ENCODE results near the gene JPT1. TPM values are rescaled to one million over a fixed set of nuclear protein-coding genes. Genes with fewer than 3 reads are reported as not detected.
"Not testable (repeated sequence)": the region's sequence is repeated elsewhere in the genome, so short reads cannot be mapped to it uniquely, and the experiment has no call there.

Gene JPT1
- total and polyA plus RNA-seq, 10 donors: 47.1 to 192 (median 99.5) TPM

- intact Hi-C loops (cut with DNase I; ENCODE audit: low total_unique reads): no loop called here
- Histone ChIP-seq H3K9me3 (no peaks in the 10 kb centered on the region), H3K4me3 (no peak overlapping the region), H3K4me1 (peaks cover 0 to 32% (median 6%) of the 10 kb centered on the region in 6 donors), H3K27ac (peak overlapping the region in 4 of 8 donors; percentile 42 to 72 (median 66)), H3K36me3 (peaks cover 0 to 70% (median 47%) of the 10 kb centered on the region in 6 donors), H3K27me3 (replicated peaks in 1 of 7) (no peaks in the 10 kb centered on the region)
- no peak for DNase-seq
- no peak for TF ChIP-seq POLR2AphosphoS5 (IDR thresholded peaks at IDR 0.05)
- TF ChIP-seq POLR2A (IDR thresholded peaks at IDR 0.05): no peak
- no peak for TF ChIP-seq CTCF (IDR thresholded peaks at IDR 0.05 in 8 of 11, conservative IDR thresholded peaks at IDR 0.05 in 3 of 11)
- WGBS, 5 donors: 52 to 74% (median 65%) methylated on average over 3 of the region's 3 CpGs
These were observed 7.7 kb downstream of the JPT1 start for GRCh38 chr17:75146592-75146991.

- H3K27me3 ChIP-seq (replicated peaks in 1 of 7): no peaks in the 10 kb centered on the region
- no peaks in the 10 kb centered on the region for H3K9me3 ChIP-seq
- TF ChIP-seq CTCF (IDR thresholded peaks at IDR 0.05 in 8 of 11, conservative IDR thresholded peaks at IDR 0.05 in 3 of 11) (no peak), POLR2AphosphoS5 (IDR thresholded peaks at IDR 0.05) (no peak), POLR2A (IDR thresholded peaks at IDR 0.05) (no peak)
- H3K36me3 ChIP-seq: peaks cover 0 to 86% (median 47%) of the 10 kb centered on the region in 6 donors
- no peak overlapping the region for H3K4me3 ChIP-seq
- peak overlapping the region in 3 of 8 donors; percentile 12 to 72 (median 67) for H3K27ac ChIP-seq
- intact Hi-C loops (cut with DNase I; ENCODE audit: low total_unique reads): no loop called here
- 84 to 91% (median 85%) methylated on average over 11 of the region's 11 CpGs for WGBS, 5 donors
- H3K4me1 ChIP-seq: peaks cover 0 to 39% (median 15%) of the 10 kb centered on the region in 6 donors
- DNase-seq: peak; percentile 44
These were observed 9.3 kb downstream of the JPT1 start for GRCh38 chr17:75144816-75145512.

- Histone ChIP-seq H3K4me1 (peaks cover 0 to 23% (median 15%) of the 10 kb centered on the region in 6 donors), H3K27me3 (replicated peaks in 1 of 7) (no peaks in the 10 kb centered on the region), H3K36me3 (peaks cover 0 to 95% (median 38%) of the 10 kb centered on the region in 6 donors), H3K4me3 (no peak overlapping the region), H3K27ac (peak overlapping the region in 1 of 8 donors; percentile 3), H3K9me3 (no peaks in the 10 kb centered on the region)
- 88 to 92% (median 90%) methylated on average over 12 to 13 of the region's 13 CpGs for WGBS, 5 donors
- TF ChIP-seq POLR2A (IDR thresholded peaks at IDR 0.05): no peak
- TF ChIP-seq CTCF (IDR thresholded peaks at IDR 0.05 in 8 of 11, conservative IDR thresholded peaks at IDR 0.05 in 3 of 11): no peak
- intact Hi-C loops (cut with DNase I; ENCODE audit: low total_unique reads): no loop called here
- DNase-seq: peak; percentile 37
These were observed 11.9 kb downstream of the JPT1 start for GRCh38 chr17:75142236-75142971.

- WGBS, 5 donors: 95 to 98% (median 95%) methylated on average over 5 of the region's 5 CpGs
- H3K27ac ChIP-seq: no peak overlapping the region
- intact Hi-C loops (cut with DNase I; ENCODE audit: low total_unique reads): no loop called here
- no peaks in the 10 kb centered on the region for H3K27me3 ChIP-seq (replicated peaks in 1 of 7)
- peaks cover 0 to 82% (median 10%) of the 10 kb centered on the region in 6 donors for H3K36me3 ChIP-seq
- no peaks in the 10 kb centered on the region for H3K9me3 ChIP-seq
- TF ChIP-seq POLR2A (IDR thresholded peaks at IDR 0.05) (no peak), POLR2AphosphoS5 (IDR thresholded peaks at IDR 0.05) (no peak), CTCF (IDR thresholded peaks at IDR 0.05 in 8 of 11, conservative IDR thresholded peaks at IDR 0.05 in 3 of 11) (no peak)
- DNase-seq: peak; percentile 12
- peaks cover 0 to 18% (median 15%) of the 10 kb centered on the region in 6 donors for H3K4me1 ChIP-seq
- no peak overlapping the region for H3K4me3 ChIP-seq
These were observed 15.8 kb downstream of the JPT1 start for GRCh38 chr17:75138519-75138918.

GRCh38 chr17:75137762-75138161 is 16.6 kb downstream of the JPT1 start:
- intact Hi-C loops (cut with DNase I; ENCODE audit: low total_unique reads): not testable (repeated sequence)
- 92 to 99% (median 96%) methylated on average over 9 of the region's 9 CpGs for WGBS, 5 donors

More at GRCh38 chr17:75137762-75138161, 16.6 kb downstream of the JPT1 start:
- H3K27ac ChIP-seq; H3K27me3 ChIP-seq (replicated peaks in 1 of 7); DNase-seq; H3K4me3 ChIP-seq; H3K9me3 ChIP-seq: not testable (repeated sequence)
- peaks cover 0 to 22% (median 16%) of the 10 kb centered on the region in 6 donors for H3K4me1 ChIP-seq
- H3K36me3 ChIP-seq: peaks cover 0 to 74% (median 6%) of the 10 kb centered on the region in 6 donors

Measured in spleen (tissue), 11 donors.